Measurements from ENCODE around the gene GOLGA2.

GOLGA2 gene

GRCh38 chr9:128216781-128217553 is 58.8 kb downstream of the GOLGA2 start:
- H3K9me3 Mint-ChIP-seq = no peaks in the 10 kb centered on the region
- peaks cover 11% of the 10 kb centered on the region in 2 donors for H3K4me1 Mint-ChIP-seq (ENCODE audit: low read depth in 2 of 2)
- H3K4me3 Mint-ChIP-seq = no peak overlapping the region
- ATAC-seq (replicated peaks) = no peak
- peaks cover 5 to 20% of the 10 kb centered on the region in 2 donors for H3K27me3 Mint-ChIP-seq
- DNase-seq = no peak
- H3K27ac Mint-ChIP-seq = peak overlapping the region in 1 of 2 donors; percentile 35
- H3K36me3 Mint-ChIP-seq (ENCODE audit: insufficient read depth) = no peaks in the 10 kb centered on the region

GRCh38 chr9:128215491-128216409 is 60.1 kb downstream of the GOLGA2 start:
- no peak for DNase-seq
- Mint-ChIP-seq H3K27ac (no peak overlapping the region), H3K4me1 (ENCODE audit: low read depth in 2 of 2) (peaks cover 11% of the 10 kb centered on the region in 2 donors), H3K9me3 (no peaks in the 10 kb centered on the region), H3K27me3 (peaks cover 17 to 32% of the 10 kb centered on the region in 2 donors), H3K4me3 (no peak overlapping the region), H3K36me3 (ENCODE audit: insufficient read depth) (no peaks in the 10 kb centered on the region)
- ATAC-seq (replicated peaks) = no peak

GRCh38 chr9:128214571-128215490 is 61.0 kb downstream of the GOLGA2 start:
- DNase-seq = no peak
- no peak overlapping the region for H3K27ac Mint-ChIP-seq
- H3K4me3 Mint-ChIP-seq = no peak overlapping the region
- H3K27me3 Mint-ChIP-seq = peaks cover 18 to 34% of the 10 kb centered on the region in 2 donors
- peaks cover 11% of the 10 kb centered on the region in 2 donors for H3K4me1 Mint-ChIP-seq (ENCODE audit: low read depth in 2 of 2)
- ATAC-seq (replicated peaks) = no peak
- no peaks in the 10 kb centered on the region for H3K9me3 Mint-ChIP-seq
- no peaks in the 10 kb centered on the region for H3K36me3 Mint-ChIP-seq (ENCODE audit: insufficient read depth)

GRCh38 chr9:128213746-128214497 is 61.9 kb downstream of the GOLGA2 start:
- H3K4me1 Mint-ChIP-seq (ENCODE audit: low read depth in 2 of 2) = peaks cover 9% of the 10 kb centered on the region in 2 donors
- ATAC-seq (replicated peaks) (no peak), DNase-seq (no peak)
- H3K27ac Mint-ChIP-seq = no peak overlapping the region
- H3K36me3 Mint-ChIP-seq (ENCODE audit: insufficient read depth) = no peaks in the 10 kb centered on the region
- H3K9me3 Mint-ChIP-seq = no peaks in the 10 kb centered on the region
- H3K27me3 Mint-ChIP-seq = peaks cover 18 to 34% of the 10 kb centered on the region in 2 donors
- no peak overlapping the region for H3K4me3 Mint-ChIP-seq

- Mint-ChIP-seq H3K4me1 (ENCODE audit: low read depth in 2 of 2) (no peaks in the 10 kb centered on the region), H3K36me3 (ENCODE audit: insufficient read depth) (no peaks in the 10 kb centered on the region), H3K27me3 (peaks cover 22 to 47% of the 10 kb centered on the region in 2 donors), H3K4me3 (no peak overlapping the region), H3K9me3 (no peaks in the 10 kb centered on the region), H3K27ac (no peak overlapping the region)
- DNase-seq = no peak
- ATAC-seq (replicated peaks) = no peak
Observed at GRCh38 chr9:128211981-128212281, 63.9 kb downstream of the GOLGA2 start.

- H3K27me3 Mint-ChIP-seq = peaks cover 27 to 52% of the 10 kb centered on the region in 2 donors
- no peaks in the 10 kb centered on the region for H3K9me3 Mint-ChIP-seq
- DNase-seq (no peak), ATAC-seq (replicated peaks) (no peak)
- H3K4me3 Mint-ChIP-seq = no peak overlapping the region
- H3K36me3 Mint-ChIP-seq (ENCODE audit: insufficient read depth) = no peaks in the 10 kb centered on the region
- H3K4me1 Mint-ChIP-seq (ENCODE audit: low read depth in 2 of 2) = no peaks in the 10 kb centered on the region
- H3K27ac Mint-ChIP-seq = peak overlapping the region in 1 of 2 donors; percentile 13
Observed at GRCh38 chr9:128211186-128211980, 64.4 kb downstream of the GOLGA2 start.

- ATAC-seq (replicated peaks) = no peak
- H3K4me1 Mint-ChIP-seq (ENCODE audit: low read depth in 2 of 2) = peaks cover 0 to 3% of the 10 kb centered on the region in 2 donors
- DNase-seq = no peak
- no peaks in the 10 kb centered on the region for H3K36me3 Mint-ChIP-seq (ENCODE audit: insufficient read depth)
- H3K4me3 Mint-ChIP-seq = no peak overlapping the region
- H3K27me3 Mint-ChIP-seq = peaks cover 43 to 72% of the 10 kb centered on the region in 2 donors
- no peak overlapping the region for H3K27ac Mint-ChIP-seq
- no peaks in the 10 kb centered on the region for H3K9me3 Mint-ChIP-seq
Observed at GRCh38 chr9:128208946-128209669, 66.7 kb downstream of the GOLGA2 start.

- Mint-ChIP-seq H3K9me3 (no peaks in the 10 kb centered on the region), H3K27me3 (peaks cover 44 to 68% of the 10 kb centered on the region in 2 donors), H3K36me3 (ENCODE audit: insufficient read depth) (no peaks in the 10 kb centered on the region), H3K4me1 (ENCODE audit: low read depth in 2 of 2) (peaks cover 0 to 4% of the 10 kb centered on the region in 2 donors), H3K27ac (peak overlapping the region in 1 of 2 donors; percentile 72), H3K4me3 (no peak overlapping the region)
- ATAC-seq (replicated peaks) (no peak), DNase-seq (no peak)
Observed at GRCh38 chr9:128208386-128208785, 67.4 kb downstream of the GOLGA2 start.

- H3K27ac Mint-ChIP-seq = no peak overlapping the region
- no peaks in the 10 kb centered on the region for H3K9me3 Mint-ChIP-seq
- H3K27me3 Mint-ChIP-seq = peaks cover 41 to 61% of the 10 kb centered on the region in 2 donors
- H3K36me3 Mint-ChIP-seq (ENCODE audit: insufficient read depth) = no peaks in the 10 kb centered on the region
- peaks cover 0 to 4% of the 10 kb centered on the region in 2 donors for H3K4me1 Mint-ChIP-seq (ENCODE audit: low read depth in 2 of 2)
- no peak for ATAC-seq (replicated peaks)
- H3K4me3 Mint-ChIP-seq = no peak overlapping the region
- no peak for DNase-seq
Observed at GRCh38 chr9:128206916-128207910, 68.6 kb downstream of the GOLGA2 start.

- H3K27me3 Mint-ChIP-seq = peaks cover 34 to 54% of the 10 kb centered on the region in 2 donors
Observed at GRCh38 chr9:128206484-128206883, 69.3 kb downstream of the GOLGA2 start.

More at GRCh38 chr9:128206484-128206883, 69.3 kb downstream of the GOLGA2 start:
- ATAC-seq (replicated peaks) (no peak), DNase-seq (no peak)
- no peaks in the 10 kb centered on the region for H3K9me3 Mint-ChIP-seq
- no peaks in the 10 kb centered on the region for H3K36me3 Mint-ChIP-seq (ENCODE audit: insufficient read depth)
- H3K27ac Mint-ChIP-seq = no peak overlapping the region
- H3K4me1 Mint-ChIP-seq (ENCODE audit: low read depth in 2 of 2) = peaks cover 0 to 4% of the 10 kb centered on the region in 2 donors
- no peak overlapping the region for H3K4me3 Mint-ChIP-seq

All from effector memory CD8-positive, alpha-beta T cell (primary cell).